GM21723 (cell line): ENCODE data around the gene FAM222A.

ENCODE experiments used
- ATAC-seq: cut with Tn5 transposase; IDR thresholded peaks from one replicate; pipeline ENCODE4 v1.9.1; 2021; ENCODE audit warnings: mild to moderate bottlenecking, moderate library complexity; ENCODE audit not compliant: unreplicated experiment

The FAM222A gene

DNA sequence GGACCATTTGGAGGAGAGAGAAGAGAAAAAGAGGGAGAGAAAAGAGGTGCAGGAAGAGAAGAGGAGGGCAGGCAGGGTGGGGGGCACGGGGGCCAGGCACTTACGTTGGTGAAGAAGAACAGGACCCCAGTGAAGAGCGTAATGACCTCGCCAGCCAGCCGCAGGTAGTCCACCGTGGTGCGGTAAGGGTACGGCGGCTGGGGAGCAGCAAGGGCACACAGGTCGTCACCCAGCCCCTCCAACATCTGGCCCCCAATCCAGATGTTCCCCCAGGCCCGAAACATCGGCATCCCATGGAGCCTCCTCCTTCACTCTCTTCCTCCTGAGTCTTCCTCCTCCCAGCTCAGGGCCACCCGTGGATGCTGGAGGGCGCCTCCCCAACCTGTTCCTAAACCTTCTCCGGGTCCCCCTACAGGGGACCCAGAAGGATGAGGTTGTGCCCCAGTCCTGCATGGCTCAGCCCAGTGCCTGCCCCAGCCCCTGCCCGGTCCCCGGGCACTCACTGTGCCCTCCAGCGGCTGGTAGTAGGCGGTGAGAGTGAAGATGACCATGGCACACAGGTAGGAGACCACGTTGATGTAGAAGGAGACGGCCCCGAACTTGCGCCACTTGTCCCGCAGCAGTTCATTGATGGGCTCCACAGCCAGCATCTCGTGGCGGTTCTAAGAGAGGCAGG is 80.3 kb downstream of the FAM222A start:
- ATAC-seq: no peak

DNA sequence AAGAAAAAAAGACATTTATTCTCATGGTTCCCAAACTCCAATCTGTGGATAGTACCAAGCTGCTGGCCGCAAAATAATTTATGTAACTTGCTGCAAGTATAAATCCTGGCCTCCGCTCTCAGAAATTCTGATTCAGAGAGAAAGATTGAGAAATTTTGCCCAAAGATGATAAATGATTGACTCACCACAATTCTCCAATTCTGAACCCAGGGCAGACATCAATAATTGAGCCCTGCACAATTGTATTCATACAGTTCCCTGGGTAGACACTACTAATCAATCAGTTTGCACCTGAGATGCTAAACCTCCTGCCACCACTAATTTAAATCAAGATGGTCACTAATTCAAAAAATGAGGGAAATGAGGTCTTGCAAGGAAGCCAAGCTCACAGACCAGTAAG is 81.4 kb downstream of the FAM222A start:
- no peak for ATAC-seq

- no peak for ATAC-seq
Observed at GRCh38 chr12:109796057-109796456, 82.4 kb downstream of the FAM222A start.

- ATAC-seq: no peak
Observed at GRCh38 chr12:109797905-109798669, 84.5 kb downstream of the FAM222A start.

GRCh38 chr12:109798691-109799090 is 85.1 kb downstream of the FAM222A start:
- no peak for ATAC-seq

GRCh38 chr12:109800536-109800935 is 86.9 kb downstream of the FAM222A start:
- no peak for ATAC-seq

- no peak for ATAC-seq
Observed at GRCh38 chr12:109802828-109803227, 89.2 kb downstream of the FAM222A start.

DNA sequence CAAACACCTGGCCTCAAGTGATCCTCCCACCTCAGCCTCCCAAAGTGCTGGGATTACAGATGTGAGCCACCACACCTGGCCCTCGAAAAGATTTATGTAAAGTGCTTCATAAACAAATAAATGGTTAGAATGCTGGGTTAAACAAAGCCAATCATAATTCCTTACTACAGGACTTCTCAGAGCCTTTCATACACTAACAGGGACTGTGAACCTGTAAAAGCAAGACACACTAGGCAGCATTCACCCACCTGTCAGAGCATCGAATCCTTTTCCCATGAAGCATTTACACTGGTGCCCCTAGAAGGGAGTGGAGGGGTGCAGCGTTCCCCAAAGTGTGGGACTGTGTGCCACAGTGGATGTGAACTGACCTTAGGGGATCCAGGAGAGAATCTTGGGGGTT is 90.1 kb downstream of the FAM222A start:
- no peak for ATAC-seq

- no peak for ATAC-seq
Observed at GRCh38 chr12:109804820-109805761, 91.5 kb downstream of the FAM222A start.

GRCh38 chr12:109807954-109808643 is 94.5 kb downstream of the FAM222A start:
- ATAC-seq: no peak

DNA sequence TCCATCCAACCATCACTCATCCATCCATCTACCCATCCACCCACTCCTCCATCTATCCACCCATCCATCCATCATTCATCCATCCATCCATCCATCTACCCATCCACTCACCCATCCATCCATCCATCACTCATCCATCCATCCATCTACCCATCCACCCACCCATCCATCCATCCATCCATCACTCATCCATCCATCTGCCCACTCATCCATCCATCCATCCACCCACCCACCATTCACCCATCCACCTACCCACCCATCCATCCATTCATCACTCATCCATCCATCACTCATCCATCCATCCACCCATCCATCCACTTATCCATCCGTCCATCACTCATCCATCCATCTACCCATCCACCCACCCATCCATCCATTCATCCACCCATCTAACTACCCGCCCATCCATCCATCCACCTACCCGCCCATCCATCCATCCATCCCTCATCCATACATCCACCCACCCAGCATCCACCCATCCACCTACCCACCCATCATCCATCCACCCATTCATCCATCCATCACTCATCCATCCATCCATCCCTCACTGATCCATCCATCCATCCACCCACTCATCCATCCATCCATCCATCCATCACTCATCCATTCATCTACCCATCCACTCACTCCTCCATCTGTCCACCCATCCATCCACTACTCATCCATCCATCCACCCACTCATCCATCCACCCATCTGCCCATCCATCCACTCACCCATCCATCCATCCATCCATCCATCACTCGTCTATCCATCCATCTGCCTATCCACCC is 95.4 kb downstream of the FAM222A start:
- ATAC-seq: no peak

GRCh38 chr12:109810954-109811623 is 97.5 kb downstream of the FAM222A start:
- ATAC-seq: no peak

DNA sequence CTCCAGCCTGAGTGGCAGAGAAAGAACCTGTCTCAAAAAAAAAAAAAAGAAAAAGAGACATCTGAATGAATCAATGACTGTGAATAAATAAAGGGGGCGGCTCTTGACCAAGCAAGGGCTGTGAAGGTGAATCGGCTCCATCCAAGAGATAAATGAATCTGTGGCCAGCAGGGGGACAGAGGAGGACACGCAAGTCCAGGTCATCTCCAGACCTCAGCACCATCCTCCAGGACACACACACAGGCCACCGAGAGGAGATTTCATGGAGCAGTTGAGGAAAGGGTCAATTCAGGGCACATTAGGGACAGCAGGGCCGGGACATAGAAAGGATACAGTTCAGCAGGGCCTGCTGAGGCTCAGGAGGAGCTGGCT is 98.0 kb downstream of the FAM222A start:
- no peak for ATAC-seq

DNA sequence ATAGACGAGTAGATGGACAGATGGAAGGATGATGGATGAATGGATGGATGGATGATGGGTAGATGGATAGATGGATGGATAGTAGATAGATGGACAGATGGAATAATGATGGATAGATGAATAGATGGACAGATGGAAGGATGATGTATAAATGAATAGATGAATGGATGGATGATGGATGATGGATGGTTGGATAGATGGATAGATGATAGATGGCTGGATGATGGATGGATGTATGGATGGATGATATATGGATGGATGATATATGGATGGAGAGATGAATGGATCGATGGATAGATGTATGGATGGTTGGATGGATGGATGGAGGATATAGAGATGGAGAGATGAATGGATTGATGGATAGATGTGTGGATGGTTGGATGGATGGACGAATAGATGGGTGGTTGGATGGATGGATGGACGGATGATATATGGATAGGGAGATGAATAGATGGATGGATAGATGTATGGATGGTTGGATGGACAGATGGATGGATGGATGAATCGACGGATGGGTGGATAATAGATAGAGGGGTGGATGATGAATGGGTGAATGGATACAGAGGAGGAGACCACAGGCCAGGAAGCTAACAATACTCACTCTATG is 100.3 kb downstream of the FAM222A start:
- ATAC-seq: no peak

DNA sequence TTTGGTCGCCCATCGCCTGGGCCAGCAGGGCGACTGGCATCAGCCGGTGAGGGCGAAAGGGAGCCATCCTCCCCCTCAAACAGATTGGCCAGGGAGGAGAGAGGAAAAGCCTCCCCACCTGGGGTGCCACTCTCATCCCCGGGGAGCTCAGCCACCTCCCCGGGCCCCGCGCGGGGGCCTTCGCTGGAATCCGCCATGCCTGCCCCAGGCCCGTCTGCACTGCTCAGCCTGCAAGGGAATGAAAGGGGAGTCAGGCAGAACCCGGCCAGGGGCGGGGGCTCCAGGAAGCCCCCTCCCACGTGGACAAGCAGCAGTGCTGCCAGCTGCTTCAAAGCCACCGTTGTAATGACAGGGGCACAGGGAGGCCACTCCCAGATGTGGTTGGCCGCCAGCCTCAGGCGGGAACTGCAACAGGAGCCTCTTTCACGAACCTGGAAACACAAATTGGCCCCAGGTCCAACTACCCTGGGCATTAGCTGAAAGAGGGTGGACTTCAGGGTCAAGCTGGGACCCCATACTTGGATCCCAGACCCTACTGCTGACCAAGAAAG is 101.0 kb downstream of the FAM222A start:
- ATAC-seq: no peak

DNA sequence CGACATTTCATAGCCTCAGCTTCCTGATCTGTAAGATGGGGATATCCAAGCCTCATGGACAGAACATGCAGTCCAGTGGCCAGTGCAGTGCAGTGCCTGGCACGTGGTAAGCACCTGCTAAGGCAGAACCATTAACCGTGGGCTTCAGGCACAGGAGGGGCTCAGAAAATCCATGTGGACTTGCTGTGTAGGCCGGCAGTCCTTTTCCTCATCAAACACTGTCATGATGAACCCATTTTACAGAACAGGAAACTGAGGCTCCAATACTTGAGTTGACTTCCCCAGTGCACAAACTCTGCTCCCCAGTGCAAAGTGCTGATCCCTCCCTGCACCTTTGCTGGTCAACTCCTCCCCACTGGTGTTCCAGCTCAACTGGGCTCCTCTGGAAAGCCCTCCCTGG is 101.6 kb downstream of the FAM222A start:
- no peak for ATAC-seq

DNA sequence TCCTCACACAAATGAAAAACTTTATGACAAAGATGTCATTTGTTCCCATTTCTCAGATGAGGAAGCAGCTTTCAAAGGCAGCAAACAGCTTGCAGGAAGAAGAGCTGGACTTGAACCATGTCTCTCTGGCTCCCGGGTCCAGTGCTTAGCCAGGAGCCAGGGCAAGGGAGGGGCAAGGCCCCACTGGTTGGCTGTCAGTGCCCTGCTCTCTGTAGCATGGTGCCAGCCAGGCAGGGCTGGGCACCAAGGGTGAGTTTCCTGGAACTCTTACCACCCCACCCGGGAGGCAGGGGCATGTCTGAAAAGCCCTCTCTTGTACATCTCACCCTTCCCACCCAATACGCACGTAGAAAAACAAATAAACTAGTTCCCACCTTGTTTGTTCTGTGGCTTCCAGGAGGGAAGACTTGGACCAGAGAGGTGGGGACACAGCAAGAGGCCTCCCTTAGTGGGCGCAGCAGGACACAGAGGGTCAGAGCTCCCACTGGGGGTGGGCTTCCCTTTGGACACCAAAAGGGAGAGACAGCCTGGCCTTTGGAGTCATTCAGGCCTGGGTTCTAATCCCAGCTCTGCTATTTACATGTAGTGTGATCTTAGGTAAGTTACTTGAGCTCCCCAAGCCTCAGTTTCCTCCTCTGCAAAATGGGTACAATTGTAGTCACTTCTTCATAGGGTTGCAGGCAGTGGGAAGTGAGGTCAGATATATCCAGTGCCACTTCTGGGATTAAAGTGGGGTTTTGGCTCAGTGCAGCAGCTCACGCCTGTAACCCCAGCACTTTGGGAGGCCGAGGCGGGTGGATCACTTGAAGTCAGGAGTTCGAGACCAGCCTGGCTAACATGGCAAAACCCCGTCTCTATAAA is 102.4 kb downstream of the FAM222A start:
- ATAC-seq: no peak

GRCh38 chr12:109816870-109817269 is 103.2 kb downstream of the FAM222A start:
- no peak for ATAC-seq
